NCI-H2107 treated with DMSO at 0.1 percent for 48 hours (cell line): ENCODE data around the gene KRT86.
"Not testable (repeated sequence)": the region's sequence is repeated elsewhere in the genome, so short reads cannot be mapped to it uniquely, and the experiment has no call there.

Experiments used
- DNase-seq: peaks from one replicate; lab custom pipeline; 2025; ENCODE audit not compliant: unreplicated experiment; lab: John Stamatoyannopoulos, UW

KRT86 gene

DNA sequence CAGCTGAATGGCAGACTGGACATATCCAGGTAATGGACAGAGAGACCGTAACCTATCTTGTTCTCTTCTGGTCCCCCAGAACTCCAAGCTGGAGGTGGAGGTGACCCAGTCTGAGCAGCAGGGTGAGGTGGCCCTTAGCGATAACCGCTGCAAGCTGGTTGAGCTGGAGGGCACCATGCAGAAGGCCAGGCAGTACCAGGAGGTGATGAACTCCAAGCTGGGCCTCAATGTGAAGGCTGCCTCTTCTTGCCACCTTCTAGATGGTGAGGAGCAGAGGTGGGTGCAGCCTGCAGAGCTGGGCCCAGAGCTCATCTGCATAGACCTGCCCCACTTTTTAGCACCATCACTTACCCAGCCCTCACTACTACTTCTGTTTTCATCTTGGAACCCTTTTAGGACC lies 7.2 kb upstream of the KRT86 start:
- no peak for DNase-seq

DNA sequence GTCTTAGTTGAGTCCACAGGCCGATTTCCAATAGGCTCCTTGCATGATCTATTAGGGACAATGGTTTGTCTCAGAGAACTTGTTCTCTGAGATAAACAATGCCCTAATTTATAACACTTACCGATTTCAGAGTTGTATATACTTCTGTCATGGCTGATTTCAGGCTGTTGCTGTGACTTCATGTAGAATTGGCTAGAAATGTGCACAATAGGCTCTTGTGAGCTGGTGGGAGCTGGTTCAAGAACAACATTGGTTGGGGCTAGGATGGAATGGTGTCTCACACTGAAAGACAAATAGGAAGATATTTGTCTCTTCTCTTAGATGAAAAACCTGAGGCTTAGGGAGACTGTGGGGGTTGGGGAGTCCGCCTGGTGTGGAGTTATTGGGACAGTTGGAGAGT lies 6.7 kb upstream of the KRT86 start:
- no peak for DNase-seq

DNA sequence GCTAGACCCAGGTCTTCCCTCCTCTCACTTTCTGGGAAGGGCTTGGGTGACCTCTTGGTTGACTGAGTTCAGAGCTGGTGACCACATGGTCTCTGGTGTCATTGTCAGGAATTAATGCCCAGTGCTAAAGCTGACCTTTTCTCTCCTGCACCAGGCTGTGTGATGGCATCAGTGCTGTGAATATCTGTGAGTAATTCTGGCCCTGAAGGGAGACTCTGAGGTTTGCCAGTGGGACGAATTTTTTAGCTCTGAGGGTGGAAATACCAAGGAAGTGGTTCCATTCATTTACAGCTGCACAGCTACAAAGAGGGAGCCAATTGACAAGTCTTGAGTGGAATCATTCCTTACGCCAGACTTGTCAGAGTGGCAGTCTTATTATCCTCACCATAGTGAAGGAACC lies 6.2 kb upstream of the KRT86 start:
- DNase-seq = no peak

DNA sequence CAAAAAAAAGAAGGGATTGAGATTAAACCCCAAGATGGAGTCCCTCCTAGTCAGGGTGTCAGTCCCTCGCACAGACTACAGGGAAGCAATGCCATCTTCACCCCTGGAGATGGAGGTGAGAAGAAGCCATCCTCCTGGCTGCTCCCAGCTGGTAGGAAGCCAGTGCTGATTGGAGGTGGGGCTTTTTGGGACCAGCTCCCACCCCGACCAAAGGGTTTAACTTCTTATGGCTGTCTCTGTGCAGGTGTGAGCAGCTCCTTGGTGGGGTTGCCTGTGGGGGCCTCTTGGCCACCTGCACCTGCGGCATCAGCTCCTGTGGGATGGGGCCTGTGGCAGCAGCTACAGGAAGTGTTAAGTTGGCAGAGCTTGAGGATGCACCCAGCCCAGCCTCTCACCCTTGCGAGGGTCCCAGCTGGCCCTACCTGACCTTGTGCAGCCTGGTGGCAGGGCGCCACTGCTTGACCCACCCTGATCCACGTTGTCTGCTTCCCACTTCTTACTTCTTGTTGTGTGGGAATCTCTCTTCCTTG lies 3.8 kb upstream of the KRT86 start:
- no peak for DNase-seq

DNA sequence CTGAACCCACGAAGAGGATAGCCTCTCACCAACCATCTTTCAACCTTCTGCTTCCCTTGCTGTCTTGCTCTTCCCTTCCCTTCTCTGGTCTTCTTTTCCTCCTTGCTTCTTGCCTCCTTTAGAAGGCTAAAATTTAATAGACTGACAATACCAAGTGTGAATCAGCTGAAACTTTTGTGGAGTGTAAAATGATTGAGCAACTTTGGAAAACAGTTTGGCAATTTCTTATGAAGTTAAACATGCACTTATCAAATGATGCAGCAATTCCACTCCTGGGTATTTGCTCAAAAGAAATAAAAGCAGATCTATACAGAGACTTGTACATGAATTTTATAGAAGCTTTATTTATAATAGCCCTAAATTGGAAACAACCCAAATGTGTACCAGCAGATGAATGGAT lies 3.3 kb upstream of the KRT86 start:
- DNase-seq = no peak

DNA sequence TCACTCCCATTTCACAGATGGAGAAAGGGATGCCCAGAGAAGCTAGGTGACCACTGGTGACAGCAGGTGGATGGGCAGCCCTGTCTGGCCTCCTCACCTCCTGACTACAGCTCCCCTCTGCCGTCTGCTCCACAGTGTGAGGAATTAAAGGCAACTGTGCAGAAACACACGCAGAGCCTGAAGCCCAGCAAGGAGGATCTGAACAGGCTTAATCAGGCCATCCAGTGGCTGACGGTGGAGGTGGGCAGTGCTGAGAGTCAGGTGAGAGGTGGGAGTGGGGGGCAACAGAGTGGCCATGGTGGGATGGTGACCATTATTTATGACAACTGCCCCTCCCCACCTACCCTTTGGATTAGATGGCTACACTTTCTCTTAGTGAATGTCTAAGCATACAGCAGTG lies 1.2 kb downstream of the KRT86 start:
- no peak for DNase-seq

DNA sequence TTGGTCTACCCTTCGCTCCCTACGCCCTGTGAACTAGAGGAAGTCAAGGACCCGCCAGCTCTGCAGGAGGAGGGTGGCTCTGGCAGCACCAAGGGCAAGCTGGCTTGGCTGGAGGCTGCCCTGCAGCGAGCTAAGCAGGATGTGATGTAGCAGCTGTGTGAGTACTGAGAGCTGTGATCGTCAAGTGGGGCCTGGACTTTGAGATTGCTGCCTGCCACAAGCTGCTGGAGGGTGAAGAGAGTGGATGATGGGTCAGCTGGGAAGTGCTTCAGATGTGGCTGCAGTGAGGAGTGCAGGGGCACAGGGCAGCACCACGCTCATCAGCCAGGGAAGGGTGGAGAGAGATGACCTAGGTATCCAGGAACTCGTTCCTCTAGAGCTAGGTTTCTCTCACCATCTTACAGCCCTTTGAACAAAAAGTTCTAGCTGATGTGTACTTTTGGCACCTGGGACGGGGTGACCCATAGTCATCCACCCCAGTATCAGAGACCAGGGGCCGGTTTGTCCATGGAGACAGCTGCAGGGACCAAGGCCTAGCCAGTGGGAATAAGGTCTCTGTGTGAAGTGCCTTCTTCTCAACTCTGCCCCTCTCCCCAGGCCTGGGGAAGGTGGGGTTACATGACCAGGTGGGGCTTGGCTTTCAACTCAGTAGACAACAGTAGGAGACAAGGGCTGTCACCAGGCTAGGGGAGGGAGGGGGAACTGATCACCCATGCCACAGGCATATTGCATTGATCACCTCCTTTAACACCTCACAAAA lies 3.2 kb downstream of the KRT86 start:
- DNase-seq = no peak

DNA sequence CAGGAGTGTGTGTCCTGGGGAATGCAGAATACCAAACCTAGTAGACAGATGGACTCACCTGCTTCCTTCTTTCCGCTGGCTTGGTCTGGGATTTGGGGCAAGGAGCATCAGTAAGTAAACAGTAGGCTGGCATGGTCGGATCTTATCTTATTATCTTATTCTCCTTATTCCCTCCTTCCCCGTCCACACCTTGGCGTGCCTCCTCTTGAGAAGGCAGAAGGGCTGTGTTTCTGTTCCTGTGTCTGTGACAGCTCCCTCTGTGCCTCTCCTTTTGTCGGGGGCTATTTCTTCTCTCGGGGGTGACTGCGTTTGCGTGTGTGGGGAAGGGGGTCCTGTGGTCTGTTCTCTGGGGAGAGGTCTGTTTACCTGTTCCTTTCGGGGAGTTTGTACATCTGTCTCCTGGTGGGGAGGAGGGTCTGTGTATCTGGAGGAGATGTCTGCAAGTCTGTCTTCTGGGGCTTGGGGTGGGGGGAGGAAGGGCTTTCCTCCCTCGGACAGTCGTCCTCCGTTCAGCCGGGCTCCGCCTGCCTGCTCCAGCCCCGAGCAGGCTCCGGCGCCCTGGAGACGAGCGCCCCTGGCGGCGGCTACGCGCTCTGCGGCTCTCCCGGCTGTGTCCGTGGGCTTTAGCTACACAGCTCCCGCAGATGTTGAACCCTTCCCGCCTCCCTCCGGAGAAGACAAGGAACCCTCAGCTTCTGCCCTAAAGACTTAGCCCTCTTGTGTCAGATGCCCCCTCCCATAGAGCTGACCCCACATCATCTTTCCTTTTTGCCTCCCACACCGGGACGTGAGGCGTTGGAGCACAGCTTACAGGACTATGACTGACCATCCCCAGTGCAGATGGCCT lies 4.4 kb downstream of the KRT86 start:
- peak; percentile 42 for DNase-seq

DNA sequence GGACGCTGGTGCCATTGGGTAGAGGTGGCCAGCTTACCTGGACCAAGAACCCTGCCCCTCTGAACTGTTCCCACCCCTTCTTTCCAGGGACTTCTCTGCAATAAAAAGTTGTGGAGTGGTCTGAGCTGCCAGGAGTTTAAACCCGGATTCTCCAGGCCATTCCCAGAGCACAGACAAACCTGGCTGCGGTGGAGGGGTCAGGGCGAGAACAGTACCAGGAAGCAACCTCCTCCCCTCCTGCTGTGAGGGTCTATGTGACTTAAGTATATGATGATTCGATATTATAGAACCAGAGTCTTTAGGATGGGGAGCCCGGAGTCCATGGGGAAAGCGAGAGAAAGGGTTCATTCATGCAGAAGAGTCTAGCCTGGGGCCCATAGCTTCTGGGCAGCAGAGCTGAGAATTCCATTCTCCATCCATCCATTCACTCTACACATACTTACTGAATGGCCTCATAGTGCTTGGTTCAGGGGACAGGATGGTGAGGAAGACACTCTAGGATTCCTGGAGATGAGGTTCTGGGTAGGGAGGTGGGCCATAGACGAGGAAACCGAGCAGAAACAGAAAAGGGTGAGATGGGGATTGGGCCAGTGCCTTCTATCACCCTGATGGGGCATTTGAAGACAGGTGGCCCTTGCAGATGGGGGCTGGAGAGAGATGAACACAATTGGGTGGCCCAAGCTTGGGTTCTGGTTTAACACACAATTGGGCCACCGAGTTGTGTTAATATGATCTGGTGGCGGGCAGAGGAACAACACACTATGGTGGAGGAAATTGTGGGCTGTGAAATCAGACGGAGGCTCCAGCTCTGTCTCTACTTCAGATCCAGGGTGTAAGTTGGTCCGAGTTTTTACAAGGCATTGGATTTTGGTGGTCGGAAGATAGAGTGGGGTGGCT lies 5.2 kb downstream of the KRT86 start:
- no peak for DNase-seq

DNA sequence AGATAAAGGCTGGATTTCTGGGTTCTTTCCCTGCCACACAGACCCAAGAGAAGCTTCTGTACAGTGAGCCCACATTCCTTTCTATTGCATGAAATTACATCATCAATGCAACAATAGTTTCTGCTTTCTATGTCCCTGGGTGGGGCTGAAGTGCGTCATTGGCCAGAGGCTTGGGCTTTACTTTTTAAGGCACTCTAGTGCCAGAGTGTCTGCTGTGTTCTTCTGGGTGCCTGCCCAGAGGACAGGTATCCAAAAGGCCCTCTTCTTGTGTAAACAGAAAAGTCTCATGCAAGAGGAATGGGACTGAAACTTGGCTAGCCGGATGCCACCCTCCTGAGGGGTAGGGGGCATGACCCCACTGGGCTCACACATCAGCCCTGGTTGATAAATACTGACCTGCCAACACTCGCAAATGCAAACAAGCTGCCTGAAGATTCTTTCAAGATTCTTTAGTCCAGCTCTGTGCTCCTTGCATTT lies 5.9 kb downstream of the KRT86 start:
- DNase-seq = peak; percentile 31

DNA sequence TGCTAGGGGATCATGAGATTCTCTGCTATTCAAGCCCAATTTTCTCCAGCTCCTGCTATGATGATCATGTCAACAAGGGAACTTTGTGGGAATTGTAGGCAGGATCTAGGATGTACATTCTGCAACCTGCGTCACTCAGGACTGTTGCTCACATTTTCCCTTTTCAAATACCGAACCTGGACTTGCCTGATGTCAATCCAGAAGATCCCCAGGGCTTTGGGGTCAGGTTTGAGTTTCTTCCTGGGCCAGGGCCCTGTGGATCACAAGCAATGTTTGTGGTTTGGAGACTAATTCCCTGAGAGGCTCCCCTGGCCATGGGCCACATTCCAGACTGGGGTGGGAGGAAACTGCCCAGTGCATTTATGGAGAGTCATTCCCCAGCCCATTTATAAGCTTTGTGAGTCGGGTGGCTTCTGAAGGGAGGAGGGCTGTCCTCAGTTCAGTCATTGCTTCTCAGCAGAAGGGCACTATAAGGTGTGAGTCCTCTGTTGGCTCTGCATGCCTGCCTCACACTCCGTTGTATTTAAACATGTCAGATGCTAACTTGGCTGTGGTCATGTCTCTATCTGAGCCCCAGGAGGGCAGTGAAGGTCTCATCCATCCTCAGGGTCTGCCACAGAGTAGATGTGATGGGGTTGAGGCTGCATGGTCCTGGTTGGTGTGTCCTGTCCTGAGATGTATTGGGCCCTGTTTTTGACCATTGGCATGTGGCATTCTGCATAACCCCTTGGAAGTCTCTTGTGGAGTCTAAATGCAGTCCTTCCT lies 6.5 kb downstream of the KRT86 start:
- no peak for DNase-seq

DNA sequence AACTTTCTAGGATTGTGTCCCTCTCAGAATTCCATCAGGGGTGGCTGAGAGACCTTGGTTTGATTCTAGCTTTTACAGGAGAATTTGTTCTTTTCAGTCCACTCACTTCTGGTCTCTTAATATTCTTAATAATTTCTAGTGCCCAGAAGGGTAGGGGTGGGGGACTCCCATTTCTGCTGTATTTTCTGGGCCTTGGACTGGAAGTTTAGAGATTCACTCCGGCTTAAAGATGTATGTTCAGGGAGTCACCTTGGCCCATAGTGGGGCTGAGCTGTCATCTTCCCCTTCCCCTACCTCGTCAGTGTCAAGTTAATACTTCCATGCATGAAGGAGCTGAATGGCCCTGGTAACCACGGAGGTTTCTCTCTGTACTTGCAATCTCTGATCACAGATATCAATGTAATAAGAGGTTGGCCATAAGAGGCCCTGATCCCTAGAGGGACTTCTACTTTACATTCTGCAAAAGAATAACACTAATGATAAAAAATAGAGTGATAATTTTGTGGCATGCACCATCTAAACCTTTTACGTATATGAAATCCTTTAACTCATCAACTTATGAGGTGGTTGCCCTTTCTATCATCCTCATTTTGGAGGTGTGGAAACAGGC lies 10.2 kb downstream of the KRT86 start:
- no peak for DNase-seq

DNA sequence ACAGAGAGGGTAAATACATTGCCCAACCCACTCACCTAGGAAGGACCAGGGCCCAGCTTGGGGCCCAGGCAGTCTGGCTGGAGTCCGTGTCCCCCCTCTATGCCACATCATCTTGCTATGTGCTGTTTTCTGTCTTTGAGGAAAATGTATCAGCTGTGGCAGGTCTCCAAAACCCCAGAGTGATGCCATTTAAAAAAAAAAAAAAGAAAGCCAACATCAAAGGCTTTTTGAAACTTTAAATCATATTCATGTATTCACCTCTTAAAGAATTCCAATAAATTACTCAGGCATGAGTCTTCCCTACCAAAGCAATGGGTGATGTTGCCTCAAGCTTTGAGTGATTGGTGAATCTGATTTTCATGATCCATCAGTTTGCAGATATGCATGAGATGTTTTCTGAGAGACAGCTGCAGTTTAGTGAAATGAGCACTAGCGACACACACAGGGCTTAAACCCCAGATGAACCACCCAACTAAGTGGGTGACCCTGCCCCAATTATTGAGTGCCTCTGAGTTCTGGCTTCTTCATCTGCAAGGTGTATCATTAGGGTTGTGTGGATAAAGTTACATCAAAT lies 10.8 kb downstream of the KRT86 start:
- no peak for DNase-seq

DNA sequence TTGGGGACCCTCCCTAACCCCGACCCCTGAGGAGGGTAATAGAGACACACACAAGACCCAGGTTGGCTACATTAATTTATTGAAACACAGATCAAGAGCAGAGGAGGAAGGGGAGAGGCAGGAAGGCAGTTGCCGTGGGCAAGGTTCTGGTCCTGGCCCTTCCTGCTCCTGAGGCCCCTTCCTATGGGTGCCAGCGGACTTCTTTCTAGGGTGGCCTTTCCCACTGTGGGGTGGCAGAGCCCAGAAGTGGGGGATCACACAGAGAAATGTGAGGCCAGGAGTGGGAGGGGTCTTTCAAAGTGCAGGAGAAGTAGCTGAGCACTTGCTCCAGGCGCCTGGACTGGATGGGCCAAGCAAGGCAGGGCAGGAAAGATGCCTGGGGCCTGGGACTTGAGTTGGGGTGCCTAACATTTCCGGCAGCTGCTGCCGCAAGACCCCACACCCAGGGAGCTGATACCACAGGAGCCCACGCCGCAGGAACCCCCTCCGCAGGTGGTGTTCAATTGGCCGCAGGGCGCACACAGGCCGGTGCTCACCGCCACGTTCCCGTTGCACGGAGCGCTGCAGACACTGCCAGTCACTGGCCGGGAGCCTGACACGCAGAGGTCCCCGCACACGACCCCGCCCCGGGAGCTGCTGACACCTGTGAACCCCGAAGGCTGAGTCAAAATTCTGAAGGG lies 11.5 kb downstream of the KRT86 start:
- DNase-seq = no peak

DNA sequence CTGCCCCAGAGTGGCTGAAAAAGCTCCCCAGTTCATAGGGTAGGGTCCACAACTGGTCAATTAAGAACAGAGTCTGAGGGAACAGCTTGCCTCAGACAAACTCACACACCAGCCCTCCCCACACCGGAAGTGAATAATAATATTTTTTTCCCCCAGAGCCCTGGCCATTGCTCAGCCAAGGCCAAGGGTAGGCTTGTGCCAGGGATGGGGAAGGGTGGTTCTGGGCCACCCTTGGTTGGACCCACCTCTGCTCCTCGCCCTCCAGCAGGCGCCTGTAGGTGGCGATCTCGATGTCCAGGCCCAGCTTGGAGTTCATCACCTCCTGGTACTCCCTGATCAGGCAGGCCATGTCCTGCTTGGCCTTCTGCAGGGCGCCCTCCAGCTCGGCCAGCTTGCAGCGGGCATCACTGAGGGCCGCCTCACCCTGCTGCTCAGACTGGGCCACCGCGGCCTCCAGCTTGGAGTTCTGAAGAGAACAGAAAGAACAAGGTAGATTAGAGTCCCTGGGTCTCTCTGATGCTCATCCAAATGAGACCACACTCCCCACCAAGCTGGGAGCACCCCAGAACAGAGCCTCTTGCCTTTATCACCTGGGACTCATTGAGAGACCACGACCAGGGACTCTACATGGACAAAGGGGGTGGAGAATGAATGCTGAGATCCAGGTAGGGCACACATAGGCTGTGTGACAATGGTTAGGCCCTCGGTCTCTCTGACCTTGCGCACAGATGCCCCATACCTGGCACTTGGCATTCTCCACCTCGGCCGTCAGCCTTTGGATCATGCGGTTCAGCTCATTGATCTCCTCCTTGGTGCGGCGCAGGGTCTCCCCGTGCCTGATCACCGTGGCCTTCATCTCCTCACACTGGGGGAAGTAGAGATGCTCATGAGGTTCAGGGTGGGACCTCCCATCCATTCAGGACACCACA lies 12.7 kb downstream of the KRT86 start:
- DNase-seq = not testable (repeated sequence)

DNA sequence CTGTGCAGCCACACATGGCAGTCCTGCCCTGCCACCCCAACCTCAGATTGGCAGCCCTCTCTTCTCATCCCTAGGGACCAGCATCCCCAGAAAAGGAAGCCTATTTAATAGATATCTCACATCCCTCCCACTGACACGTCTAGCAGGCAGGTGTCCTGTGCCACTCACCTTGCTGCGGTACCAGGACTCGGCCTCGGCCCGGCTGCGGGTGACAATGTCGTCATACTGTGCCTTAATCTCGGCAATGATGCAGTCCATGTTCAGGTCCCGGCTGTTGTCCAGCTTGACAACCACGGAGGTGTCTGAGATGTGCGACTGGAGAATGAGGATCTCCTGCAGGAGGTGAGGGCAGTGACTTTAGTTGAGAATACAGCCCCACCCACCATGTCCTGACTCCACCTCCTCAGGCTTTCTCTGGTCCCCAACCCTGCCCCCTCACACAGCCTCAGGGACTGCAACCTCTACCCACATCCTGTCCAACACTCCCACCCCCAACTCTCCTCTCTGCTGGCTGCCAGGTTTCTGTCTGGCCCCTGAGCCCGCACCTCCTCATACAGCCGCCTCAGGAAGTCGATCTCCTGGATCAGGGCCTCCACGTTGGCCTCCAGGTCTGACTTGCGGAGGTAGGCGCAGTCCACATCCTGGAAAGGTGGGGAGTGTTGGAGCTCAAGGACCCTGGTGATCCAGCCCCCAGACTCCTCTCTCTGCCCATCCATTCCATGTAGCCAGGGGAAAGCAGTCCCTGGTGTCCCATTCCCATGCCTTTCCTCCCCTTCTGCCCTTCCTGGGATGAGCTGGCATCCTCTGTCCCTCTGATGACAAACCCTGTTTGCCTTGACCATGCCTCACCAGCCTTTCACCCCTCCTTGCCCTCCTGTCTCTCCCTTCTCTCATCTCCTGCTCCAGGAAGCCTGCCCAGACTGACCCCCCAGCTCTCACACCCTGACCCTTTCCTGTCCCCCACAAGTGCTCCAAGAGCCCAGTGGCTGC lies 13.7 kb downstream of the KRT86 start:
- not testable (repeated sequence) for DNase-seq
